Left kidney (tissue), 2 donors: Measurements from ENCODE around the gene CELA2A. TPM values are rescaled to one million over a fixed set of nuclear protein-coding genes. Genes with fewer than 3 reads are reported as not detected.
"Not testable (repeated sequence)": the region's sequence is repeated elsewhere in the genome, so short reads cannot be mapped to it uniquely, and the experiment has no call there.

Experiments used
- DNase-seq: peaks from one replicate; pipeline ENCODE4 v3.0.0-alpha.2; 2013
- polyA plus RNA-seq: library from polyadenylated mRNA; unstranded; fragments of 120-200 nt; gene quantifications from one replicate; pipeline ENCODE4 v1.2.1, GENCODE V29; 2013; ENCODE audit not compliant: insufficient read length

The CELA2A gene
- polyA plus RNA-seq, 1 donor: 0.70 TPM

GRCh38 chr1:15444468-15445389, 11.8 kb upstream of the CELA2A start:
- no peak for DNase-seq

DNA sequence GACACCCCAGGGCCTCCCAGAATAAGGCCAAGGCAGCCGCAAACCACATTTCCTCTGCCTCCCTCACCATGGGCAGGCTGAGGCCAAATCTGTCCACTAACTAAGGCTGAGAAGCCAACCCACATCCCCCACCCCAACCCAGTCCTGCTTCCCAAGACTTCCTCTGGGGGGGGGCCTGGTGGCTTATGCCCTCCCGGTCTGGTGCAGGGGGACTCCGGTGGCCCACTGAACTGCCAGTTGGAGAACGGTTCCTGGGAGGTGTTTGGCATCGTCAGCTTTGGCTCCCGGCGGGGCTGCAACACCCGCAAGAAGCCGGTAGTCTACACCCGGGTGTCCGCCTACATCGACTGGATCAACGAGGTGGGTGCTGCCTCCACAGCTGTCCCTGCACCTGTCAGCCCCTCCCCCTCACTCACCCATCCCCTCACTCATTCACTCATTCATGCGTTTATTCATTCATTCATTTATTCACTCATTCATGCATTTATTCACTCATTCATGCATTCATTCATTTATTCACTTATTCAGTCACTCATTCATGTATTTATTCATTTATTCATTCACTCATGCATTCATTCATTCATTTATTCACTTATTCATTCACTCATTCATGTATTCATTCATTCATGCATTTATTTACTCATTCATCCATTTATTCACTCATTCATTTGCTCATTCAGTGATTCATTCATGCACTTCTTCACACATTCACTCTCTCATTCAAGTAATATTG, 11.0 kb upstream of the CELA2A start:
- no peak for DNase-seq

- no peak for DNase-seq
Observed at GRCh38 chr1:15446212-15446611, 10.3 kb upstream of the CELA2A start.

DNA sequence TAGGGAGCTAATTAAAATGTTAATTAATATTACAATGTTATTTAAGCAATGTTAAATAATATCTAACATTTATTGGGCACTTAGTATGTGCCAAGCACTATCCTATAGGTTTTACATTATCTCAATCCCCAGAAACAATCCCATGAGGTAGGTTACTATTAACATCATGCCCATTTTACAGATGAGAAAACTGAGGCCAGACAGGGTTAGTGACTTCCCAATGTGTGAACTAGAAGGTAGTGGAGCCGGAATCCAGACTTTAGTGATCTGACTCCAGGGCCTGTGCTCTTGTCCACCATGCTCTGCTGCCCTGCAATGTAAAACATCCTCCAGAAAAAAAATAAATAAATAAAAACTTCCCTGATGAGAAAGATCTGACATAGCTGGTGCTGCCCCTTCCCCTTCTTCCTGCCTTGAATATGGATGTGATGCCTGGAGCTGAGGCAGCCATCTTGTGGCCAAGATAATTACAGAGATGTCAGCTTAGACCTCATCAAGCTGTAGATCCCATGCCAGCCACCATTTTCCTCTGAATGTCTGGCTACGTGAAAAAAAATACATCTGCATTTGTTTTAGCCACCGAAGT, 7.6 kb upstream of the CELA2A start:
- no peak for DNase-seq

- DNase-seq: no peak
Observed at GRCh38 chr1:15449567-15449966, 7.0 kb upstream of the CELA2A start.

- no peak for DNase-seq
Observed at GRCh38 chr1:15451014-15451722, 5.4 kb upstream of the CELA2A start.

DNA sequence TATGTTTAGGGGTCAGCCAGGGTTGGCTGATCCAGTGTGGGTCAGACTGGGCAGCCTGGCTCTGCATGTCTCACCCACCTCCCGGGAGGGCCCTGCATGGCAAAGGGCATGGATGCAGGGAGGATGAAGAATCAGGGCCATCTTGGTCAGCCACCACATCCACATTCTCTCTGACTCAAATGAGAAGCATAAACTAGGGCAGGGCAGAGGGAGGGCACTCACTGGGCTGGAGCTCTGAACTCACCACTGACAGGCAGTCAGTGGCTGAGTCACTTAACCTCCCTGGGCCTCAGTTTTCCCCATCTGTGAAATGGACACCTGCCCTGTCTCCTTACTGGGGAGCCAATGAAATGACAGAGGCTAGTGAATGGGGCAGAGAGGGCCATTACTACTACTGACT, 4.3 kb upstream of the CELA2A start:
- DNase-seq: no peak

GRCh38 chr1:15452866-15453571, 3.5 kb upstream of the CELA2A start:
- no peak for DNase-seq

DNA sequence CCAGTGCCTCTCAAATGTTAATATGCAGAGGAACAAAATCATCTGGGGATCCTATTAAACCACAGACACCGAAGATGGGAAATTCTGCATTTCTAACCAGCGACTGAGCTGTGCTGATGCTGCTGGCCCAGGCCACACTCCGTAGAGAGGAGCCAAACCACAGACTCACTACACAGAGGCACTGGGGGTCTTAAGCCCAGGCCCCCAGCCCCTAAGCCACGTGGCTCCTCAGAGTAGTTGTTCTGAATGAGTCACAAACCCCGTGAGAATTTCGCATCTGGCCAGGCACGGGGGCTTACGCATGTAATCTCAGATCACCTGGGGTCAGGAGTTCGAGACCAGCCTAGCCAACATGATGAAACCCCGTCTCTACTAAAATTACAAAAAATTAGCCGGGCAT, 2.8 kb upstream of the CELA2A start:
- DNase-seq: no peak

DNA sequence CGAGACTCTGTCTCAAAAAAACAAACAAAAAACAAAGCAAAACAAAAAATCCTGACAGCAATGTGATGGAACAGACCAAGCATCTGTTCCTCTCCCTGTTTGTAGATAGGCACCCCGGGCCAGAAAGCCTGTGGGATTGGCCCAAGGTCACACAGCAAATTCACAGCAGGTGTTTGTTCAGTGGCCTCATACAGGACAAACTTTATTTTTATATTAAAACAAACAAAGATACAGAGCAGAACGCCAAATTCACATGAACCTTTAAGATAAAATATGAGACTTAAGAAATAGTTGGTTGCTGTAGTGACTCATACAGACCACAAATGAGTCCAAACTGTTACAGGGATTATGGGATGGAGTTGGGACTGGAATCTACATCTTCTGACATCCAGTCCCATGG, 2.3 kb upstream of the CELA2A start:
- DNase-seq: no peak

DNA sequence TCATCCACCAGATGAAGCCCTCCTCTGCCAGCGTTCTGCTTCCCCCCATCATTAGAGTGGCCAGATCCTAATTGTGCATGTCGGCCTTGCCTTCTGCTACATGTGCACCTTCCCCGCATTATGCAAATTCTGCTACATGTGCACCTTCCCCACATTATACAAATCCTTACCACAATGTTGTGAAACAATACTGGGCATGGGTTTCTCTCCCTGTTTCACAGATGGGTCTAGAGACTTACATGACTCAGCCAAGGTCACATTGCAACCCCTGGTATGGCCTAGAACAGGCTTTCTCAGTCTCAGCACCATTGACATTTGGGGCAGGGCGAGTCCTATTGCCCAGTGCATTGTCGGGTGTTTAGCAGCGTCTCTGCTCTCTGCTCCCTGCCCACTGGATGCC, 1.0 kb upstream of the CELA2A start:
- DNase-seq: no peak

DNA sequence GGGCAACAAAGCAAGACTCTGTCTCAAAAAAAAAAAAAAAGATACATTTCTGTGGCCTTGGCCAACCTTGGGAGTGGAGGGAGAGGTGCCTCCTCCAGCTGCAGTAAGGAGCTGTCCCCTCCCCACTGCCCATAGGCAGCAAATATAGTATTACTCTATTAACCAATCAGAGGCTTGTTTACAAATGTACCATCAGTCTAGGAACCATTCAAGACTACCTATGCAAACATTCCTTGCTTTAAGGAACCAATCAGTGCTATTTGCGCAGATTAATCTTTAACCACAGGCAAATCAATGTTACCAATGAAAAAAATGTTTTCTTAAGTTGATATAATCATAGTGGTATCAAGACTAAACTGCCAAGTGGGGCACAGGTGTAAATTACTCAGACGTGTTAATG, 1.1 kb downstream of the CELA2A start:
- DNase-seq: no peak

- DNase-seq: not testable (repeated sequence)
Observed at GRCh38 chr1:15458388-15458787, 1.9 kb downstream of the CELA2A start.

DNA sequence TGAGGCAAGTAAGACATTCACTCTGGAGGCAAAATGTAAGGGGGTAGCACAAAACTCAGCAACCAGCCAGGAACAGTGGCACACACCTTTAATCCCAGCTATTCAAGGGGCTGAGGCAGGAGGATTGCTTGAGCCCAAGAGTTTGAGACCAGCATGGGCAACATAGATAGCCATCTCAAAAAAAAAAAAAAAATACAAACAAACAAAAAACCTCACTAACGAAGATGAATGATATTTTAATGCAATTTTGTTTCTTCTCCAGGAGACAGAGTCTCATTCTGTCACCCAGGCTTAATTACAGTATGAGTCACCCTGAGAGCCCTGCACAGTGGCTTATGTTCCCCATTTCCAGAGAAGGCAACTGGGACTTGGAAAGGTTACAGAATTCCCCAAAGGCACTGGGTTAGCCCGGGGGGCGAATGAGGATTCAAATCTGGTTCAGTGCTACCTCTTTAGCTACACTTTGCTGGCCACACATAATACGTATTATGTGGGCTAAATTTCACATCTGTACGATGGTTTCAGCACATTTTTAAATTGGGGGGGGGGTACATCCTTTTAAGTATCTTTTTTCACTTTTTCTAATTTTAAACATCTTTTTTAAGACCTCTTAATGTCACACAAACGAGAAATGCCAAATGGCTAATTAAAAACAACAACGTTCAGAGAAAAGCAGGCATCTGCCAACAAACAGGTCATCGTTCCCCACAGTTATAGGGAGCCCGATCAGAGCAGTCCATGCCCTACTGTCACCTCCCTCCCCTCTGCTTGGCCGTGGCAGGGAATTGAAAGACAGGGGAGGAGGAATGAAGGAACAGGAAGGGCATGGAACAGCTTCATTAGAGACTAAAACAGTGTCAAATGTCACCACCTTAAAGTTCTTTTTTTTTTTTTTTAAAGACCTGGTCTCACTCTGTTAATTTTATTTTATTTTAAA, 3.5 kb downstream of the CELA2A start:
- DNase-seq: no peak

DNA sequence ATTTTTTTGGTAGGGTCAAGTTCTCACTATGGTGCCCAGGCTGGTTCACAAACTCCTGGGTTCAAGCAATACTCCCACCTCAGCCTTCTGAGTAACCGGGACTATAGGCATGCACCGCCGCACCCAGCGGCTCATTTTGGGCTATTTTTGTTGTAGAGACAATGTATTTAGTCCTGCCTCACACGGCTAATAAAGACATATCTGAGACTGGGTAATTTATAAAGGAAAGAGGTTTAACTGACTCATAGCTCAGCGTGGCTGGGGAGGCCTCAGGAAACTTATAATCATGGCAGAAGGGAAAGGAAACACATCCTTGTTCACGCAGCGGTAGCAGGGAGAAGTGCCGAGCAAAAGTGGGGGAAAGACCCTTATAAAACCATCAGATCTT, 4.2 kb downstream of the CELA2A start:
- no peak for DNase-seq

- DNase-seq: peak; percentile 25
Observed at GRCh38 chr1:15463064-15463800, 6.7 kb downstream of the CELA2A start.

DNA sequence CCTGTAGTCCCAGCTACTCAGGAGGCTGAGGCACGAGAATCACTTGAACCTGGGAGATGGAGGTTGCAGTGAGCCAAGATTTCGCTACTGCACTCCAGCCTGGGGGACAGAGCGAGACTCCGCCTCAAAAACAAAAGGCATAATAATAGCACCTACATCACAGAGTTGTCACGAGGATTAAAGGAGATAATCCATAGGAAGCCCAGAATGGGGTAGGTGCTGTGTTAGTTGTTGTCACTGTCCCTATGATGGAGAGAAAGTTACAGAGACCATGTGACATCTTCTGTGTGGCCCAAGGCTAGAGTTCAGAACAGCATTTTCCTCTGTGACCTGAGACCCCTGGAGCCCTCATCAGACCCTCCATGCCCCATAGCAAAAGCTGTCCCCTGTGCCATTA, 7.4 kb downstream of the CELA2A start:
- not testable (repeated sequence) for DNase-seq

GRCh38 chr1:15465674-15466073, 9.1 kb downstream of the CELA2A start:
- DNase-seq: no peak

DNA sequence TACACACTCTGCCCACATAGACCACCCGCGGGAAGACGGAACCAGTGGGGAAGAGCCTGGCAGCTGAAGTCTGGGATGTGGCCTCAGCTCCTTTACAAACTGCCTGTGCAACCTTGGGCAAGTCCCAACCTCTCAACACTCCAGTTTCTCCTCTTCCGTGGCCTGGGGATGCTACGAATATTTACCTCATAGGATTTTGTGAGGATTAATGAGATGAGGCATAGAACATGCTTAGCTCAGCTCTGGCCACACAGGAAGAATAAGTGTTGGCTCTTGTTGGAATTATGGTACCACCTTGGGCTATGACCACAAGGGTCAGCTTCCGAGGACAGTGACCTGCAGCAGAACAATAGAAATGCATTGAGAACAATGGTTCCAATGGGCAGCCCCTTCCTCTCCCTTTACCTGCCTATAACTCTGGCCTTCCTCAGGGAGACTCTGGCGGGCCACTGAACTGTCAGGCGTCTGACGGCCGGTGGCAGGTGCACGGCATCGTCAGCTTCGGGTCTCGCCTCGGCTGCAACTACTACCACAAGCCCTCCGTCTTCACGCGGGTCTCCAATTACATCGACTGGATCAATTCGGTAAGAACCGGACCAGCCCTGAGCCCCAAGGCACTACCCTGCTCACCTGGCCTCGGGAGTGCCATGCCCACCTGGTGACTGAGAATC, 10.6 kb downstream of the CELA2A start:
- not testable (repeated sequence) for DNase-seq
